Measurements from ENCODE around the gene HPS5.
"Not testable (repeated sequence)": the region's sequence is repeated elsewhere in the genome, so short reads cannot be mapped to it uniquely, and the experiment has no call there.

The HPS5 gene

DNA sequence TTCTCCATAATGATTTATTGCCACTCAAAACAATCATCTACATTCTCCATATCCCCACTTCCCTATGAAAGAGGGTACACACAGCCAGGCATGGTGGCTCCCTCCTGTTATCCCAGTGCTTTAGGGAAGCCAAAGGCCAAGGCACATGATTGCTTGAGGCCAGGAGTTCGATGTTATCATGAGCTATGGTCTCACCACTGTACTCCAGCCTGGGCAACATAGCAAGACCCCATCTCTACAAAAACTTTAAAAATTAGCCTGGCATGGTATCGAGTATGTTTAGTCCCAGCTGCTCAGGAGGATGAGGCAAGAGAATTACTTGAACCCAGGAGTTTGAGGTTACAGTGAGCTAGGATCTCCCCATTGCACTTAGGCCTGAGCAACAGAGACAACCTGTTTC lies 6.0 kb downstream of the HPS5 start:
- DNase-seq = no peak

DNA sequence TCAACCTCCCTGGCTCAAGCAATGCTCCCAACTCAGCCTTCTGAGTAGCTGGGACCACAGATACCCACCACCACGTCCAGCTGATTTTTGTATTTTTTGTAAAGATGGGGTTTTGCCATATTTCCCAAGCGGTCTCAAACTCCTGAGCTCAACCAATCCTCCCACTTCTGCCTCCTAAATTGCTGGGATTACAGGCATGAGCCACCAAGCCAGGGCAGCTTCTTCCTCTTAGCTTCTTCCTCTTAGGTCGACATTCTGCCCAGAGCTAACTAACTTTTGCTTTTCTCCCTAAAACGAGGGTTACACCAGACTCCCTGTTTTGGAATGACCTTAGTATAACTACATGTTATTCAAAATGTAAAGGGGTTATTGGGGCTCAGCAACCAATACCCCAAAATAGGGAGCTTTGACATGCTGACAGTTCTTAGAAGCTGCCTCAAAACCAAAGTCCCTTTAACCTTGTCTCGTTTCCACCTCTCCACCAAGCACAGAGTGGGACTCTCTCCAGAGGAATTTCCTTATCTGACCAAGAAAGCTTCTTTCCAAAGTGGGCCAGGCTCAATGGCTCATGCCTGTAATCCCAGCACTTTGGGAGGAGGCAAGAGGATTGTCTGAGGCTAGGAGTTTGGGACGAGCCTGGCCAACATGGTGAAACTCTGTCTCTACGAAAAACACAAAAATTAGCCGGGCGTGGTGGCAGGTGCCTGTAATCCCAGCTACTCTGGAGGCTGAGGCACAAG lies 7.0 kb downstream of the HPS5 start:
- peak in 1 of 2 experiments; percentile 22 for DNase-seq

DNA sequence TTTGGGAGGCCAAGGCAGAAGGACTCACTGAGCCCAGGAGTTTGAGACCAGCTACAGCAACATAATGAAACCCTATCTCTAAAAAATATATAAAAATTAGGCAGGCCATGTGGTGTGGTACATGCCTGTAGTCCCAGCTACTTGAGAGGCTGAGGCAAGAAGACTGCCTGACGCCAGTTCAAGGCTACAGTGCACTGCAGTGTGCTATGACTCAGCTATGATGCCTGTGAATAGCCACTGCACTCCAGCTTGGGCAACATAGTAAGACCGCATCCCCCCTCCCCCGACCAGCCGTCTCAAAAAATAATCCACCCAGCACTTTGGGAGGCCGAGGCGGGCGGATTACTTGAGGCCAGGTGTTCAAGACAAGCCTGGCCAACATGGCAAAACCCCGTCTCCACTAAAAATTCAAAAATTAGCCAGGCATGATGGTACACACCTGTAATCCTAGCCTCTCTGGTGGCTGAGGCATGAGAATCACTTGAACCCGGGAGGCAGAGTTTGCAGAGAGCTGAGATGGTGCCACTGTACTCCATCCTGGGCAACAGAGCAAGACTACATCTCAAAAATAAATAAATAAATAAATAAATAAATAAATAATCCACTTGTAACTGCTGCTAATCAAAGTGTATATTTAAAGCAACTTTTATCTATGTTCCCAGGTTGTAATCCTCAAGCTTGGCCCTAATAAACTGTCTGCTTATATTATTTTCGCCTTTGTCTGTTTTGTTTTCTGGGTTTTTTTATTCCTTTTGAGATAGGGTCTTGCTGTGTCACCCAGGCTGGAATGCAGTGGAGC lies 7.8 kb downstream of the HPS5 start:
- DNase-seq = no peak

DNA sequence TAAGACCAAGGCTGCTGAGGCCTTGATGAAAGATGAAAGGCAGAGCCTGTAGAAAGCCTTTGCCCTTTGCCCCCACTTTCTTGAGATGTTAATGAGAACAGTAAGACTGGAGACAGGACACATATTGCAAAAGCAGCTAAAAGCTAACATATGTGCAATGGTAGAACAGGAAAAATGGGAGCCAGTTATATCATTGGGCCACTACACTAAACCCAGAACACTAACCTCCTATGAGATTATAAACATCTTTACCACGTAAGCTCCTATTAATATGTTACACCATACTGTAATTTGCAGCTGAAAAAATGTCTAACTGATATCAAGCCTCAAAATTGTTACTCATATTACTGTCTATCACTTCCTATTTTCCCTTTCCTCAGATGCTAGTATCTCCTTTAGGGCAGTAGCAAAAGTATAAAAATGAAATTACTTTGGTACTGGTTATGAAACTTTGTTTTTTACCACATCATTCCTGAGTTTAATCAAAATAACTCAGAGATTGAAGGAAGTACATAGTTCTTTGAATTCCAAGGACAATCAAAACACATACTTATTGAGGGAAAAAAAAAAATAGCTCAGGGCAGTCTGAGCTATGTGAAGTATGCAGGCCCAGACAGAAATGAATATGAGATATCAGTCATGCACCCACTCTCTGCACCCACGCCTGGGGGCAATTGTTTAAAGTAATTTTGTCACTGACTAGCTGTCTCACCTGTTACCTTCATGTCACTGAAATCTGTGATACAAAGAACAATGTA lies 9.1 kb downstream of the HPS5 start:
- DNase-seq = peak in 1 of 2 experiments; percentile 5

DNA sequence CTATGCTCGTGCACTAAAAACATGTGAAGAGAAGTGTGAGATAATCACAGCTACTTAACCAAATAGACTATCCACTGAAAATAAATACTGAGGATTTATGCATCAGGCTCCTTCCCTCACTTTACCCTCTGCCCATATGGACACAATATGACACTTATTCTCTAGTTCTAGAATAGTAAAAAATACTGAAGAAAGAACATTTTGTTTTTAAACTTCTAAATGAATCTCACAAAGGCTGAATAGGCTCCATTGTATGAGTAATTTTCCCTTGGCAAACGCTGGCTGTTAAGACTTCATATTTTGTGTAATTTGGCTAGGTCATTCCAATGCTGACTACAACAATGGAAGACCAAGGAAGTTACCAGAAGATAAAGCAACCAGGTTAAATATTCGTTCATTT lies 9.9 kb downstream of the HPS5 start:
- DNase-seq = no peak

DNA sequence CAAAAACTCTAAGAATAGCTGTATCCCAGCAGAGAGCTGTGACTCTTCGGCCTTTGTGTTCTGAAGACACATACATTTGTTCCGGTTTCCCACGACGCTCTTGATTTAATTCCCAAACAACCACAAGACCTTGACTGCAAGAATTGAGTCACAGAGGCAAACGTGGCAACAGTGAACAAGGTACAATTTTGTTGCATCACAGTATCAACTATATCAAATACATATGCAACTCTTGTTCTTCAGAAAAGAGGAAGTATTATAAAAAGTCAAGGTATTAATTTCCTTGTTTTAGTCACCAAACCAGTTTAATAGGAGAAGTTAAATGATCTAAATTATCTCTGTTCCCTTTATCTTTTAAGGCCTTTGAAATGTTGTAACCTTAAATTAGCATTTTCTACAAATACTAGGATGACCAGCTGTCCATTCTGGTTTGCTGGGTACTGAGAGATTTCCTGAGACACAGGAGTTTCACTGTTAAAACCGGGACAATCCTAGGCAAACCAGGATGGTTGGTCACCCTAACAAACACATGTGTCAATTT lies 11.1 kb downstream of the HPS5 start:
- peak; percentile 52 for DNase-seq

DNA sequence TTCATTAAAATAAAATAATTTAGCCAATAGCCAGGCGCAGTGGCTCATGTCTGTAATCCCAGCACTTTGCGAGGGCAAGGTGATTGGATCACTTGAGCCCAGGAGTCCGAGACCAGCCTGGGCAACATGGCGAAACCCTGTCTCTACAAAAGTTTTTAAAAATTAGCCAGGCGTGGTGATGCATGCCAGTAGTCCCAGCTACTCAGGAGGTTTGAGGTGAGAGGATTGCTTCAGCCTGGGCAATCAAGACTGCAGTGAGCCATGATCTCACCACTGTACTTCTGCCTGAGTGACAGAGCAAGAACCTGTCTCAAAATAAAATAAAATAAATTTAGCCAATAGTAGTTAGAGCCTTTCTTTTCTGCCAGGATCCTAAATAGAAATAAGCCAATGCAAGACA lies 12.2 kb downstream of the HPS5 start:
- DNase-seq = no peak

DNA sequence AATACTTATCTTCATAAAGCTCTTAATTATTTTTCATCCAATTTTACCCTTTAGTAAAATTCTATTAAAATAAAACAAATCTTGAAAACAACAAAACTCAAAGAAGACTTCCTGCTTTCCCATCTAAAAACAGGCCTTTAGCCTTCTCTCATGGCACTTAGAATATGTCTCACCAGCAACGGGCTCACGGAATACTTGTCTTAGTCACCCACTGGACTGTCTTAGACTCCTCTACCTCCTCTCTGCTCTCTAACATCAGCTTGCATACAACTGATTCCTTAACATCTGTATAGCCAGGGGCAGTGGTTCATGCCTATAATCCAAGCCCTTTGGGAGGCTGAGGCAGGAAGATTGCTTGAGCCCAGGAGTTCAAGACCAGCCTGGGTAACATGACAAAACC lies 13.7 kb downstream of the HPS5 start:
- DNase-seq = no peak

DNA sequence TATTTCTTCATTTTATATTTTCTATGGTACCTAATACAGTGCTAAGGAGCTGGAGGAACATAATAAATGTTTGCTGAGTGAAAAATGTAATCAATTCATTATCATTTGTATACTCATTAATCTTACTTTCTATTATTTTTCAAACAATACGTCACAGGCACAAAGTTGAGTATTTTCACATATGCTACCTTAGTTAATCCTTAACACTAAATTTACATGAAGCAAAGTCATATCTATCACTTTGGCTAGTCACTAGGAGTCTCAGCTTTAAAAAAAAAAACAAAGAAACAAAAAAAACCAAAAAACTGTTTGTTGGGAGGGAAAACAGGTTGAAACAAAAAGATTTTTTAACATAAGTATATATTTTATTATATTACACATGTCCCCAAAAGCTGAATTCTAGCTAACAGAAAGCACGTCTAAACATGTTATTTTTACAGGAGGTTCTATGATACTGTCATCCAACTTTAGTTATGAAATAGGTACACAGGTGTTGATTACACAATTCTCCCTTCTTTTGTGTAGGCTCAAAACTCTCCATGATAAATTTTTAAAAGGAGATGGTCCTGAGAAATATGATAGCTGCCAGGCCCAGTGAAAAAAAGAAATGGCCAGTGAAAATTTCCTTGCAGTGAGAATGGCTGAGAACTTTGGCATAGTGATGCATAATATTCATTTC lies 14.3 kb downstream of the HPS5 start:
- DNase-seq = no peak

DNA sequence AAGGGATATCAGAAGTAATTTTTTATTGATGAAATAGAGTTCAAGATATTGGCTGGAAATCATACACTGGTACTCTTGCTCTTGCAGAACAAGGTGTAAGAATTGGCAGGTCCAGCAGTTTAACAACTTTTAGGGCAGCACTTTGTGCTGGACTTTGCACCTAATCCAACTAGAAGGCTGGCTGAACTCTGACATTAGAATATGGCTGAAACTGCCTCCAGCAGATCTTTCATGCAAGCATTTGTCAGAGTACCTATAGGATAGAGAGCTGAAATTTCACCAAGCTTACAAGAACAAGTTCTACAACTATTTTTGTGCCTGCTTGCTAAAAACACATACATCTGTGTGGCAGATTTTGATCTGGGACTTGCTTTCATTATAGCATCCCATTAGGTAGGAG lies 17.2 kb downstream of the HPS5 start:
- no peak for DNase-seq

DNA sequence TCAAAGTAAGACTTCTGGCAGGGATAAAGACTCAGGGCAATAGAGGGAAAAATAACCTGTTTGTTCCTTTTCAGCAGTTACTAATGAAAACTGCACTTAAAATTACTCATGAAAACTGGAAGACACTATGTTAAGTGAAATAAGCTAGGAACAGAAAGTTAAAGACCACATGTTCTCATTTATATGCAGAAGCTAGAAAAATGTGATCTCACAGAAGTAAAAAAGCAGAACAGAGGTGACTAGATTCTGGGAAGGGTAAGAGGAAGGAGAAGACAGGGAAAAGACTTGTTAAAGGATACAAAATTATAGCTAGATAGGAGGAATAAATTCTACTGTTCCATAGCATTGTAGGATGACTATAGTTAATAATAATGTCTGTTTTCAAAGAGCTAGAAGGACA lies 22.2 kb downstream of the HPS5 start:
- DNase-seq = no peak

DNA sequence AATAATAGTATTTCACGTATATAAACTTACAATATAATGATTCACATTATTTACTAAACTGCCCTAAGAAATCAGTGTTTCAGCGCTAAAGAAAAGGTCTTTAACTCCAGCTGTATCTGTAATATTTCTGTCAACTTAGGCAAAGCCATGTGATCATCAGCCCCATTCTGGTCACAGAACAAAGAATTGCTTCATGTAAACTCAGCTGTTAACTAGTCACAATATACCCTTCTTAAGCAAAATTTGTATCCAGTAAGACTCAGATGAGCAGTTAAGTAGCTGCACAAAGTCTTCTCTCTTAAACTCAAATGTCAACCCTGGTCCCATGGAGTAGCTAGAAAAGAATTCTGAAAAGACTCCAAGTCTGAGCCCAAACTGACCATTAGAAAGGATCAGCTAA lies 26.6 kb downstream of the HPS5 start:
- no peak for DNase-seq

DNA sequence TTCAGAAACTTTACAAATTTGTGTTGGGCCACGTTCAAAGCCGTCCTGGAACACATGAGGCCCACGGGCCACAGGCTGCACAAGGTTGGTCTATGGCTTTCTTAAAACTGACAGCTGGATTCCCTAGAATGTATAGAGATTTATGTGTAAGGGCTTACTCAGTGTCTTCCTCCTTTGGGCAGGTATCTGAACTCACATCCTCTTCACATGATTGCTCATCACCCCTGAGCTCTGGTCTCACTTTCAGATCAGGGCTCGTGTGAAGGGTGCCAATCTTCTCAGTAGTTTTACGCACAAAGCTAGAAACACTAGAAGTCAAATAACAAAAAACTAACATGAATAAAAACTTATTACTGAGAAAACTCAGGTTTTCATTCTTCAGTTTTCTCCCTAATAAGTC lies 27.1 kb downstream of the HPS5 start:
- no peak for DNase-seq

DNA sequence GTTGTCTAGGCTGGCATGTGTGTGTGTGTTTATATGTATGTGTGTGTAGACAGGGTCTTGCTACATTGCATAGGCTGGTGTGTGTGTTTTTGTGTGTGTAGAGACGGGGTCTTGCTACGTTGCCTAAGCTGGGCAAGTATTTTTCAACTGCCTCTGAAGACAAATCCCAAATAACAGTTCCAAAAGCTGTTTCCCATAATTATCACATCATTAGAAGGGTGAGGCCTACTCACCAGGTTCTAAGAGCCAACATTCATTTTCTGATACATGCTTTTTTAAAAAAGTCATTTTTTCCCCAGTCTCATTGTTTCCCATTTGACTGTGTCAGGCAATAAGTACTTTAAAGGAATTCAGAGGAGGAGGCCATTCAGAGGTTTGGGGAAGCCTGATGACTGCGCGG lies 33.0 kb downstream of the HPS5 start:
- DNase-seq = no peak

DNA sequence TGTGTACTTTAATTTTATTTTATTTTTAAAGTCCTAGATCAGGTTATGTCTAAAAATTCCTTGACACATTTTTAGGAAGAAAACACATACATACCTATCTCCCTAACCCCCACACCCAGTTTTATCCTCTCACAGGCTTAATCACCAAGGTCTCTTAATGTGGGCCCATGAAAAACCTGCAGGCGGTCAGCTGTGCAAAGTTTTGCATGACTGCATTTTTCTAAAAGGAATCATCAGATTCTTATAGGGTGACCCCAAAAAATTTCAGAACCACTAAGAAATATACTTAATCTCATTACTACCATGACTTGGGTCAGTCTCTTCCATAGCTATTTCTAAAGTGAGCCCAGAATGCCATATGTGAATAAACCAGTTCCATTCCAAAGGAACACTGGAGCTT lies 36.1 kb downstream of the HPS5 start:
- no peak for DNase-seq

DNA sequence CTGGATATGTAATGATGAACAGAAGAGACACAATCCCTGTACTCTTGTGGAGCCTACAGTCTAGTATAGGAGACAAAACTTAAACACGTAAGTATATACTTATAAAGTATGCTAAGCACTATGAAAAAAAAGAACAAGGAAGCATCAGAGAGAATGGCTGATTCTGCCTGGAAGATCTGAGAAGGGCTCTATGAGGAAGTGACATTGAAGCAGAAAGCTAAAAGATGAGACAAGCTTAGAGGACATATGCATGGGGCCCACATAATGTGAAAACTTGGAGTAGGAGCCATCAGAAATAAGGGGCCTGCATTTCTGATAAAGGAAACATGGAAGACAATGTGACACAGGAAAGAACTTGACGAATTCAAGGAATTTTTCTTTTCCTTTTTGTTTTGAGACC lies 39.3 kb downstream of the HPS5 start:
- no peak for DNase-seq

DNA sequence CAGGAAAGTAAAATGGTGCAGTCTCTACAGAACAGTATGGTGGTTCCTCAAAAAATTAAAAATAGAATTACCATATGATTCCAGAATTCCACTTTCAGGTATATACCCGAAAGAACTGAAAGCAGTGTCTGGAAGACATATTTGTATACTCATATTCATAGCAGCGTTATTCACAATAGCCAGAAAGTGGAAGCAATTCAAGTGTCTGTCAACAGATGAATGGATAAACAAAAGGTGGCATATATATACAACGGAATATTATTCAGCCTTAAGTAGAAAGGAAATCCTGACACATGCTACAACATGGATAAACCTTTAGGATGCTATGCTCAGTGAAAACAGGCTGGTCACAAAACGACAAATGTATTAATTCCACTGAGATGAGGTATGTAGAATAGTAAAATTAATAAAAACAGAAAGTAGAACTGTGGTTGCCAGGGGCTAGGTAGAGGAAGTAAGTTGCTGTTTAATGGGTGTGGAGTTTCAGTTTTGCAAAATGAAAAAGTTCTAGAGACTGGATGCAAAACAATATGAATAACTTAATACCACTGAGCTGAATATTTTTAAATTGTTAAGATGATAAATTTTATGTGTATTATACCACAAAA lies 41.4 kb downstream of the HPS5 start:
- no peak for DNase-seq

DNA sequence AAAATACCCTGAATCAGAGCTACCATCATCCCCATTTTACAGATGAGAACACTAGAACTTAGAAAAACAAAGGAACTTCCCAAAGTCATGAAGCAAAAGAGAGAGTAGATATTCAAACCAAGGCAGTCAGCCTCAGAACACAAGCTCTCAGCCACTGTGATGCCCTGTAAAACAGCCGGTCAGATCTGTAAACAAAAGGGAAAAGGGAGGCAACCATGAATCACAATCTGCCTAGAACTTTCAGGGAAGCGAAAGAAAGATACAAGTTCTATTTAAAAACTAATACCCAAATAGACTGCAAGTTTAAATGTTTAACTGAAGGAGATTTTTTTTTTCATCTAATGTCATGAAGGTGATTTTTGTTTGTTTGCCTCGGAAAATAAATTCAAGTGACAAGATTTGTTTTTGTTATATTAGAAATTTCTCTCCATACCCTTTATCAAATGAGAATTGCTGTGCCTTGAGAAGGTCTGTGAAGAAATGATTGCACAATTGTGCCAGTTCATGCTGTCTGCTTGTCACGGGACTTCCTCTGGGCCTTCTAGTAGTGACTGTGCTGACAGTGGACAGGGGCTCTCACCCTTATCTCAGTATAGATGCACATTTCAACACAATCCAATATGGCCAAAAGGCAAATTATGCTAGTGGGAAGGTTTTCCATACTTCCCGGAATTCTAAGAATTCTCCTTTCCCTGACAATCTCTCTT lies 44.2 kb downstream of the HPS5 start:
- DNase-seq = peak in 1 of 2 experiments; percentile 11

DNA sequence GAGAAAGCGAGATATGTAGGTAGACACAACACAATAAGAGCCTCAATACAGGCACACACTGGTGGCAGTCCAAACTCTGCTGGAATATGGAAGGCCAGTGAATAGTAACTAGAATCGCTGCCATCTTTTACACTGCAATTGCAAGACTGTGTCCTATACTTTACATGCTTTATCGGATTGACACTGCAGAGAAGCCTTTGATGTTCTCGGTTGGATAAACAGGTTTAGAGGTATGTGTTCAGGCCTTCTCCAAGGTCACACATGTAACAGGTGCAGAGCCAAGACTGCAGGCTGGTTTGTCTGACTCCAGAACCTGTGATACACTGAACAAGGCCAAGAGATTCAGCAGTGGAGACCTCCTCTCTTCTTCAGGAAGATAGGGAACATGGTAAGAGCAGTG lies 50.7 kb downstream of the HPS5 start:
- DNase-seq = no peak

DNA sequence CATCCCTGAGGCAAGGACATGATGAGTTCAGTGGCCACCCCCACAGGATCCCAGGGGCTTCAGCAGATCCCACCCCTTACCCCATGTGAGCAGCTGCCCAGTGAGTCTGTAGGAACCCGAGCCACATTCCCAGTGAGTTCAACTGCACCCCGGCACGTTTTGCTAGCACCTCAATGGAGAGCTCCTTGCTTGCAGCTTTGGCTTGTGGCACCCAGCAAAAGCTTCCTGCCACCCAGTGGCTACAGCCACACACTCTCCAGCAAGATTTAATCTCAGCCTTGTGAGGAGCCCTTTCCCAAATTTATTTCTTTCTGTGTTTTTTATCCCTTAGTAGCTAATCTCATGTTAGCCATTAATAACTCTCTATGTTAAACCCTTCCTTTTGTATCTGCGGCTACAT lies 51.8 kb downstream of the HPS5 start:
- DNase-seq = no peak

DNA sequence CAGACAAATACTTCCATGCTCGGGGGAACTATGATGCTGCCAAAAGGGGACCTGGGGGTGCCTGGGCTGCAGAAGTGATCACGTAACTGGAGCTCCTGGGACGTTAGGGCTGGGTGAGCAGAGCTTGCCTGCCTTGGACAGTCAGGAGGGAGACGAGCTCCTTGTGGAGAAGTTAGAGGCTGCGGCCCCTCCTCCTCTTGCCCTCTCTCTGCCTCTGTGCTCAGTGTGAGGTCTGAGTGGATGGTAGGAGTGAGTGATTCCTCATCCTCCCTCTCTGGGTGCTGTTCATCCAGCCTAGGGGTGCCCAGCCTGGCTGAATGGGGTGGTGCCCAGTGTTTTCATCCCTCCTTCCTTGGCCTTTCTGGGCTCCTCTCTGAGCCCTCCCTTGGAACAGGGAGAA lies 52.7 kb downstream of the HPS5 start:
- DNase-seq = not testable (repeated sequence)

Data from Kasumi-1 (cell line).